PFSK-1 (cell line): Measurements from ENCODE around the gene KCNQ1.

Source experiments
- FOXP2 ChIP-seq: optimal IDR thresholded peaks from 2 replicates; pipeline ENCODE3; 2011; ENCODE audit warnings: borderline replicate concordance, control low read depth, inconsistent platforms; ENCODE audit not compliant: insufficient read depth; ENCODE audit errors: extremely low read length, extremely low read depth
- POLR2AphosphoS5 ChIP-seq: IDR thresholded peaks from 2 replicates; pipeline ENCODE4 v1.6.1; 2012; ENCODE audit warnings: low read depth, mild to moderate bottlenecking, control low read depth, low read length, moderate library complexity
- SIN3A ChIP-seq: IDR thresholded peaks from 2 replicates; pipeline ENCODE4 v1.6.1; 2012; ENCODE audit warnings: mild to moderate bottlenecking, low read length, moderate library complexity, borderline replicate concordance; ENCODE audit not compliant: insufficient read depth
- TAF1 ChIP-seq: IDR thresholded peaks from 2 replicates; pipeline ENCODE4 v1.6.1; 2012; ENCODE audit warnings: low read length, control low read depth, borderline replicate concordance; ENCODE audit not compliant: insufficient read depth
- TF ChIP-seq, protein P1 (sequence below), 2 experiments: IDR thresholded peaks; 2 replicates each; pipeline versions ENCODE4 v1.6.1 to v1.8.0; 2011 to 2012; ENCODE audit warnings: low read depth in 2 of 2, low read length in 2 of 2, control low read depth in 1 of 2, inconsistent platforms in 1 of 2, mild to moderate bottlenecking in 1 of 2, moderate library complexity in 1 of 2; ENCODE audit not compliant: insufficient read depth in 1 of 2

GRCh38 chr11:2569321-2569721, 124.5 kb downstream of the KCNQ1 start:
- TF ChIP-seq FOXP2: no peak
- TF ChIP-seq POLR2AphosphoS5: no peak
- TF ChIP-seq SIN3A: no peak
- TF ChIP-seq TAF1: no peak
- TF ChIP-seq, protein P1, sequence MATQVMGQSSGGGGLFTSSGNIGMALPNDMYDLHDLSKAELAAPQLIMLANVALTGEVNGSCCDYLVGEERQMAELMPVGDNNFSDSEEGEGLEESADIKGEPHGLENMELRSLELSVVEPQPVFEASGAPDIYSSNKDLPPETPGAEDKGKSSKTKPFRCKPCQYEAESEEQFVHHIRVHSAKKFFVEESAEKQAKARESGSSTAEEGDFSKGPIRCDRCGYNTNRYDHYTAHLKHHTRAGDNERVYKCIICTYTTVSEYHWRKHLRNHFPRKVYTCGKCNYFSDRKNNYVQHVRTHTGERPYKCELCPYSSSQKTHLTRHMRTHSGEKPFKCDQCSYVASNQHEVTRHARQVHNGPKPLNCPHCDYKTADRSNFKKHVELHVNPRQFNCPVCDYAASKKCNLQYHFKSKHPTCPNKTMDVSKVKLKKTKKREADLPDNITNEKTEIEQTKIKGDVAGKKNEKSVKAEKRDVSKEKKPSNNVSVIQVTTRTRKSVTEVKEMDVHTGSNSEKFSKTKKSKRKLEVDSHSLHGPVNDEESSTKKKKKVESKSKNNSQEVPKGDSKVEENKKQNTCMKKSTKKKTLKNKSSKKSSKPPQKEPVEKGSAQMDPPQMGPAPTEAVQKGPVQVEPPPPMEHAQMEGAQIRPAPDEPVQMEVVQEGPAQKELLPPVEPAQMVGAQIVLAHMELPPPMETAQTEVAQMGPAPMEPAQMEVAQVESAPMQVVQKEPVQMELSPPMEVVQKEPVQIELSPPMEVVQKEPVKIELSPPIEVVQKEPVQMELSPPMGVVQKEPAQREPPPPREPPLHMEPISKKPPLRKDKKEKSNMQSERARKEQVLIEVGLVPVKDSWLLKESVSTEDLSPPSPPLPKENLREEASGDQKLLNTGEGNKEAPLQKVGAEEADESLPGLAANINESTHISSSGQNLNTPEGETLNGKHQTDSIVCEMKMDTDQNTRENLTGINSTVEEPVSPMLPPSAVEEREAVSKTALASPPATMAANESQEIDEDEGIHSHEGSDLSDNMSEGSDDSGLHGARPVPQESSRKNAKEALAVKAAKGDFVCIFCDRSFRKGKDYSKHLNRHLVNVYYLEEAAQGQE (IDR thresholded peaks at IDR 0.05; ENCODE audit: insufficient read depth in 1 of 2, low read depth in 2 of 2, low read length in 2 of 2): no peak
